ENCODE data around the gene DBN1. TPM values are rescaled to one million over a fixed set of nuclear protein-coding genes. Genes with fewer than 3 reads are reported as not detected.

Gene DBN1
- total and polyA plus RNA-seq, 9 of the 15 experiments (the other 6 are each of a cell fraction or from before 2014, with no cell fraction given), result 0.25 to 87.2 (median 27.9) TPM

DNA sequence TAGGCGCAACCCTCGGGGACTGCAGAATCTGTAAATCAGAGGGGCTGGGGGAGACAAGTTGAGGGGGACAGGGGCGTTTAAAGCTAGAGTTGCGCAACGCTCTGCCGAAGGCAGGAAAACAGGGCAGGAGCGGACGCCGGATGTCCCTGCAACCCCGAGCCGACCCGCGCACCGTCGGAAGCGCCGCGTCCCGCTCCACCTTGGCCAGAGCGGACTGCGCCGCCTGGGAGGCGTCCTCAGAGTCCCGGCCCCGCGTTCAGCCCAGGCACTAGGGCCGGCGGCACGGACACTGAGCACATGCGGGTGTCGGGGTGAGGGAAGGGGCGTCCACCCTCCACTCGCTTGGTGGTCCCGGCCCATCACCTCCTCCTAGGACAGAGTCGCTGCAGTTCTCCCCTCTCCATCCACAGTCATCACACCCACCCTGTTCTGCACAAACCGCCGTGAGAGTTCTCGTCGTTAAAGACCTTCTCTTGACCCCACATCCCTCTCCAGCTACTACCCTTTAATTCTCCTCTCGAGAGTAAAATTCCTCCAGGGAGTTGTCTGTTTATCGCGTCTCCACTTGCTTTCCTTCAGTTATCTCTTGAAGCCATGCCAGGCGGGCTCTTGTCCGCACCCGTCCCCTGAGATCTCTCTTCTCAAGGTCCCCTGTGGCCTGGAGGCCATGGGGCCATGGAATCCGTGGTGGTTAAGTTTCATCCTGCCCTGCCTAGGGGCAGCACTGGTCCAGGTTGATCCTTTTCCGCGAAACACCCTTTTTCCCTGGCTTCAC, 24.8 kb upstream of the DBN1 start (continued):
- 0 out of 2 replicates have a peak, but pooled peaks have one; percentile 44 for TF ChIP-seq ELF2 (CRISPR knock-in tag; IDR thresholded peaks at IDR 0.05)
- TF ChIP-seq GABPA (tag; conservative IDR thresholded peaks at IDR 0.05; ENCODE audit: low read depth), result peak; percentile 67
- TF ChIP-seq TAF9B (IDR thresholded peaks at IDR 0.05; ENCODE audit: partially characterized antibody), result no peak
- peak; percentile 99 for TF ChIP-seq CEBPB (tag; IDR thresholded peaks at IDR 0.05)
- TF ChIP-seq, protein P1, sequence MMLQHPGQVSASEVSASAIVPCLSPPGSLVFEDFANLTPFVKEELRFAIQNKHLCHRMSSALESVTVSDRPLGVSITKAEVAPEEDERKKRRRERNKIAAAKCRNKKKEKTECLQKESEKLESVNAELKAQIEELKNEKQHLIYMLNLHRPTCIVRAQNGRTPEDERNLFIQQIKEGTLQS (IDR thresholded peaks at IDR 0.05), result peak; percentile 53
- TF ChIP-seq, protein P1 (CRISPR knock-in tag; conservative IDR thresholded peaks at IDR 0.05), result no peak
- 0 out of 2 replicates have a peak, but pooled peaks have one; percentile 21 for TF ChIP-seq ZNF143 (CRISPR knock-in tag; IDR thresholded peaks at IDR 0.05)
- TF ChIP-seq ETV1 (tag; conservative IDR thresholded peaks at IDR 0.05; ENCODE audit: low read depth), result peak; percentile 84
- peak; percentile 67; the same call in 1 of the 2 replicates for TF ChIP-seq FOXP1 (CRISPR knock-in tag; IDR thresholded peaks at IDR 0.05)
- no peak for TF ChIP-seq ELK3 (CRISPR knock-in tag; IDR thresholded peaks at IDR 0.05)
- TF ChIP-seq YY1 (IDR thresholded peaks at IDR 0.05; ENCODE audit: borderline replicate concordance in 1 of 3, control insufficient read depth in 1 of 3, extremely low read depth in 1 of 3, insufficient read depth in 3 of 3, insufficient read length in 1 of 3, insufficient replicate concordance in 2 of 3, low read depth in 1 of 3, low read length in 2 of 3), result peak in 1 of 3 experiments; percentile 49
- TF ChIP-seq EP300 (IDR thresholded peaks at IDR 0.05; ENCODE audit: low read length), result peak; percentile 67; the same call in 1 of the 2 replicates
- no peak for TF ChIP-seq HEY1 (CRISPR knock-in tag; IDR thresholded peaks at IDR 0.05; ENCODE audit: borderline replicate concordance)
- no peak; the same call in none of the 2 replicates for TF ChIP-seq TOE1 (IDR thresholded peaks at IDR 0.05; ENCODE audit: borderline replicate concordance)
- TF ChIP-seq TOE1 (CRISPR knock-in tag; IDR thresholded peaks at IDR 0.05; ENCODE audit: borderline replicate concordance, low read depth), result 0 out of 2 replicates have a peak, but pooled peaks have one; percentile 74
- TF ChIP-seq STAG1 (CRISPR knock-in tag; IDR thresholded peaks at IDR 0.05; ENCODE audit: borderline replicate concordance), result no peak
- TF ChIP-seq, protein P2, sequence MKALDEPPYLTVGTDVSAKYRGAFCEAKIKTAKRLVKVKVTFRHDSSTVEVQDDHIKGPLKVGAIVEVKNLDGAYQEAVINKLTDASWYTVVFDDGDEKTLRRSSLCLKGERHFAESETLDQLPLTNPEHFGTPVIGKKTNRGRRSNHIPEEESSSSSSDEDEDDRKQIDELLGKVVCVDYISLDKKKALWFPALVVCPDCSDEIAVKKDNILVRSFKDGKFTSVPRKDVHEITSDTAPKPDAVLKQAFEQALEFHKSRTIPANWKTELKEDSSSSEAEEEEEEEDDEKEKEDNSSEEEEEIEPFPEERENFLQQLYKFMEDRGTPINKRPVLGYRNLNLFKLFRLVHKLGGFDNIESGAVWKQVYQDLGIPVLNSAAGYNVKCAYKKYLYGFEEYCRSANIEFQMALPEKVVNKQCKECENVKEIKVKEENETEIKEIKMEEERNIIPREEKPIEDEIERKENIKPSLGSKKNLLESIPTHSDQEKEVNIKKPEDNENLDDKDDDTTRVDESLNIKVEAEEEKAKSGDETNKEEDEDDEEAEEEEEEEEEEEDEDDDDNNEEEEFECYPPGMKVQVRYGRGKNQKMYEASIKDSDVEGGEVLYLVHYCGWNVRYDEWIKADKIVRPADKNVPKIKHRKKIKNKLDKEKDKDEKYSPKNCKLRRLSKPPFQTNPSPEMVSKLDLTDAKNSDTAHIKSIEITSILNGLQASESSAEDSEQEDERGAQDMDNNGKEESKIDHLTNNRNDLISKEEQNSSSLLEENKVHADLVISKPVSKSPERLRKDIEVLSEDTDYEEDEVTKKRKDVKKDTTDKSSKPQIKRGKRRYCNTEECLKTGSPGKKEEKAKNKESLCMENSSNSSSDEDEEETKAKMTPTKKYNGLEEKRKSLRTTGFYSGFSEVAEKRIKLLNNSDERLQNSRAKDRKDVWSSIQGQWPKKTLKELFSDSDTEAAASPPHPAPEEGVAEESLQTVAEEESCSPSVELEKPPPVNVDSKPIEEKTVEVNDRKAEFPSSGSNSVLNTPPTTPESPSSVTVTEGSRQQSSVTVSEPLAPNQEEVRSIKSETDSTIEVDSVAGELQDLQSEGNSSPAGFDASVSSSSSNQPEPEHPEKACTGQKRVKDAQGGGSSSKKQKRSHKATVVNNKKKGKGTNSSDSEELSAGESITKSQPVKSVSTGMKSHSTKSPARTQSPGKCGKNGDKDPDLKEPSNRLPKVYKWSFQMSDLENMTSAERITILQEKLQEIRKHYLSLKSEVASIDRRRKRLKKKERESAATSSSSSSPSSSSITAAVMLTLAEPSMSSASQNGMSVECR (CRISPR knock-in tag; IDR thresholded peaks at IDR 0.05), result peak; percentile 72; the same call in 1 of the 2 replicates
- 0 out of 4 replicates have a peak, but pooled peaks of 1 of the 2 experiments have one; percentile 41 for TF ChIP-seq KDM4B (IDR thresholded peaks at IDR 0.05; ENCODE audit: borderline replicate concordance in 2 of 2, low read depth in 1 of 2)
- TF ChIP-seq TAF1 (IDR thresholded peaks at IDR 0.05; ENCODE audit: control insufficient read depth, extremely low read depth, insufficient read depth, low read length, severe bottlenecking), result peak; percentile 25

Data from K562 (cell line).